ENCODE data around the gene NAV2. TPM values are rescaled to one million over a fixed set of nuclear protein-coding genes. Genes with fewer than 3 reads are reported as not detected.

NAV2 gene
- total RNA-seq, 1 donor from 2014 or later, result 31.4 TPM

GRCh38 chr11:19861171-19861570 is 148.5 kb downstream of the NAV2 start:
- DNase-seq (ENCODE audit: extremely low spot score, unreplicated experiment), result no peak
- peak overlapping the region; percentile 31 for H3K27ac Mint-ChIP-seq (ENCODE audit: unreplicated experiment)
- H3K4me3 Mint-ChIP-seq (ENCODE audit: unreplicated experiment), result no peak overlapping the region
- no peaks in the 10 kb centered on the region for H3K27me3 Mint-ChIP-seq (ENCODE audit: unreplicated experiment)
- H3K9me3 Mint-ChIP-seq (ENCODE audit: unreplicated experiment), result no peaks in the 10 kb centered on the region
- H3K36me3 Mint-ChIP-seq (ENCODE audit: unreplicated experiment), result no peaks in the 10 kb centered on the region
- TF ChIP-seq CTCF (IDR thresholded peaks at IDR 0.05), result no peak
- peaks cover 37% of the 10 kb centered on the region for H3K4me1 Mint-ChIP-seq (ENCODE audit: unreplicated experiment)

GRCh38 chr11:19862091-19862490 is 149.5 kb downstream of the NAV2 start:
- H3K4me1 Mint-ChIP-seq (ENCODE audit: unreplicated experiment), result peaks cover 37% of the 10 kb centered on the region
- no peaks in the 10 kb centered on the region for H3K9me3 Mint-ChIP-seq (ENCODE audit: unreplicated experiment)

GRCh38 chr11:19864141-19865140 is 151.8 kb downstream of the NAV2 start:
- no peak for TF ChIP-seq CTCF (IDR thresholded peaks at IDR 0.05)
- H3K4me3 Mint-ChIP-seq (ENCODE audit: unreplicated experiment), result no peak overlapping the region
- peaks cover 56% of the 10 kb centered on the region for H3K4me1 Mint-ChIP-seq (ENCODE audit: unreplicated experiment)
- no peaks in the 10 kb centered on the region for H3K9me3 Mint-ChIP-seq (ENCODE audit: unreplicated experiment)
- DNase-seq (ENCODE audit: extremely low spot score, unreplicated experiment), result no peak
- peak overlapping the region; percentile 93 for H3K27ac Mint-ChIP-seq (ENCODE audit: unreplicated experiment)
- no peaks in the 10 kb centered on the region for H3K27me3 Mint-ChIP-seq (ENCODE audit: unreplicated experiment)
- H3K36me3 Mint-ChIP-seq (ENCODE audit: unreplicated experiment), result no peaks in the 10 kb centered on the region

More at GRCh38 chr11:19862091-19862490, 149.5 kb downstream of the NAV2 start:
- DNase-seq (ENCODE audit: extremely low spot score, unreplicated experiment), result no peak
- no peaks in the 10 kb centered on the region for H3K36me3 Mint-ChIP-seq (ENCODE audit: unreplicated experiment)
- TF ChIP-seq CTCF (IDR thresholded peaks at IDR 0.05), result no peak
- no peak overlapping the region for H3K27ac Mint-ChIP-seq (ENCODE audit: unreplicated experiment)
- no peak overlapping the region for H3K4me3 Mint-ChIP-seq (ENCODE audit: unreplicated experiment)
- H3K27me3 Mint-ChIP-seq (ENCODE audit: unreplicated experiment), result no peaks in the 10 kb centered on the region

GRCh38 chr11:19866037-19866436 is 153.4 kb downstream of the NAV2 start:
- DNase-seq (ENCODE audit: extremely low spot score, unreplicated experiment), result no peak
- Mint-ChIP-seq H3K27me3 (ENCODE audit: unreplicated experiment) (no peaks in the 10 kb centered on the region), H3K4me3 (ENCODE audit: unreplicated experiment) (no peak overlapping the region), H3K9me3 (ENCODE audit: unreplicated experiment) (no peaks in the 10 kb centered on the region), H3K36me3 (ENCODE audit: unreplicated experiment) (no peaks in the 10 kb centered on the region), H3K27ac (ENCODE audit: unreplicated experiment) (no peak overlapping the region), H3K4me1 (ENCODE audit: unreplicated experiment) (peaks cover 55% of the 10 kb centered on the region)
- TF ChIP-seq CTCF (IDR thresholded peaks at IDR 0.05), result no peak

- DNase-seq (ENCODE audit: extremely low spot score, unreplicated experiment), result no peak
- no peak overlapping the region for H3K4me3 Mint-ChIP-seq (ENCODE audit: unreplicated experiment)
- TF ChIP-seq CTCF (IDR thresholded peaks at IDR 0.05), result no peak
- H3K36me3 Mint-ChIP-seq (ENCODE audit: unreplicated experiment), result peaks cover 3% of the 10 kb centered on the region
- H3K27me3 Mint-ChIP-seq (ENCODE audit: unreplicated experiment), result no peaks in the 10 kb centered on the region
- no peak overlapping the region for H3K27ac Mint-ChIP-seq (ENCODE audit: unreplicated experiment)
- peaks cover 50% of the 10 kb centered on the region for H3K4me1 Mint-ChIP-seq (ENCODE audit: unreplicated experiment)
- H3K9me3 Mint-ChIP-seq (ENCODE audit: unreplicated experiment), result no peaks in the 10 kb centered on the region
Measured at GRCh38 chr11:19866521-19866920, 153.9 kb downstream of the NAV2 start.

All from osteocyte (in vitro differentiated cells).